ENCODE data around the gene CINP. TPM values are rescaled to one million over a fixed set of nuclear protein-coding genes. Genes with fewer than 3 reads are reported as not detected.

CINP gene
- total and polyA plus RNA-seq, 9 of the 15 experiments (the other 6 are each of a cell fraction or from before 2014, with no cell fraction given), result 36.3 to 63.2 (median 43.7) TPM

DNA sequence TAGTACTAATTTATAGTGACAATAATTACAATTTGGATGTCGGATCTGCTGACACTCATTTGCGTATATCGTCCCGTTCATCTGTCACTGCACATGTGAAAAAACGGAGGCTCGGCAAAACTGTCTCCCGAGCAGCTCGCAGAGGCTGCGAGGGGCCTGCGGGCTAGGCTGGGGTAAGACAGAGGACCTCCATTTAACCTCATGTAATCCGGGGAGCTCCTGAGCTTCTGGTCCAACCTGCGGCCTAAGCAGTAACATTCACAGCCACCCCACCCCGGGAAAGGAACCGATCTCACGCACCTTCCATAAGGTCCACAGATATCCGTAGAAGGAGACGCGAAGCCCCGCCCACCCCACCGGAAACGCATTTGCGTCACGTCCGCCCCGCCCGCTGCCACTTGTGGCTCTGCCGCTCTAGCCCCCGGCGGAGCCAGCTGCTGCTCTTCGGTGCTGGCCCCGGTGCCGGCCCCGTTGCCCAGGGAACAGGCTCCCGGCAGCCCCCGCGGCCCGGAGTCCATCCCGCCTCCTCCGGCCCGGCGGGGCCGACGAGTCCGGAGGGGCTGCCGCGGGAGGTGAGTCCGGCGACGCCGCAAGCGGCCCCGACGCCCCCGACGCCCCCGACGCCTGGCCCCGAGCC, at the start of gene CINP, which contains the start of gene TECPR2 (continued):
- TF ChIP-seq, protein P1, sequence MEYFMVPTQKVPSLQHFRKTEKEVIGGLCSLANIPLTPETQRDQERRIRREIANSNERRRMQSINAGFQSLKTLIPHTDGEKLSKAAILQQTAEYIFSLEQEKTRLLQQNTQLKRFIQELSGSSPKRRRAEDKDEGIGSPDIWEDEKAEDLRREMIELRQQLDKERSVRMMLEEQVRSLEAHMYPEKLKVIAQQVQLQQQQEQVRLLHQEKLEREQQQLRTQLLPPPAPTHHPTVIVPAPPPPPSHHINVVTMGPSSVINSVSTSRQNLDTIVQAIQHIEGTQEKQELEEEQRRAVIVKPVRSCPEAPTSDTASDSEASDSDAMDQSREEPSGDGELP (CRISPR knock-in tag; IDR thresholded peaks at IDR 0.05; ENCODE audit: borderline replicate concordance), result peak; percentile 97
- TF ChIP-seq EZH2 (IDR thresholded peaks at IDR 0.05; ENCODE audit: borderline replicate concordance, low read depth, low read length) (no peak), SNIP1 (IDR thresholded peaks at IDR 0.05; ENCODE audit: low read depth) (0 out of 2 replicates have a peak, but pooled peaks have one; percentile 64), HMG20B (CRISPR knock-in tag; IDR thresholded peaks at IDR 0.05) (no peak), LCOR (CRISPR knock-in tag; IDR thresholded peaks at IDR 0.05) (no peak), POLR2G (IDR thresholded peaks at IDR 0.05; ENCODE audit: low read depth, low read length) (peak; percentile 79), NELFE (IDR thresholded peaks at IDR 0.05; ENCODE audit: insufficient read depth, insufficient read length) (no peak), MAFK (IDR thresholded peaks at IDR 0.05; ENCODE audit: low read length) (no peak), PRPF4 (IDR thresholded peaks at IDR 0.05; ENCODE audit: insufficient read depth, low read depth, low read length, poor library complexity, severe bottlenecking) (no peak), POLR2B (IDR thresholded peaks at IDR 0.05; ENCODE audit: low read depth, partially characterized antibody) (peak; percentile 70), PHF20 (IDR thresholded peaks at IDR 0.05; ENCODE audit: partially characterized antibody) (peak; percentile 58), HNRNPL (IDR thresholded peaks at IDR 0.05; ENCODE audit: low read depth, low read length) (no peak), ZNF354B (CRISPR knock-in tag; IDR thresholded peaks at IDR 0.05) (no peak), GABPB1 (CRISPR knock-in tag; IDR thresholded peaks at IDR 0.05) (peak; percentile 86), SUPT5H (IDR thresholded peaks at IDR 0.05) (peak; percentile 60)
- TF ChIP-seq, protein P2, sequence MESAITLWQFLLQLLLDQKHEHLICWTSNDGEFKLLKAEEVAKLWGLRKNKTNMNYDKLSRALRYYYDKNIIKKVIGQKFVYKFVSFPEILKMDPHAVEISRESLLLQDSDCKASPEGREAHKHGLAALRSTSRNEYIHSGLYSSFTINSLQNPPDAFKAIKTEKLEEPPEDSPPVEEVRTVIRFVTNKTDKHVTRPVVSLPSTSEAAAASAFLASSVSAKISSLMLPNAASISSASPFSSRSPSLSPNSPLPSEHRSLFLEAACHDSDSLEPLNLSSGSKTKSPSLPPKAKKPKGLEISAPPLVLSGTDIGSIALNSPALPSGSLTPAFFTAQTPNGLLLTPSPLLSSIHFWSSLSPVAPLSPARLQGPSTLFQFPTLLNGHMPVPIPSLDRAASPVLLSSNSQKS (CRISPR knock-in tag; IDR thresholded peaks at IDR 0.05), result no peak
- TF ChIP-seq, protein P3, sequence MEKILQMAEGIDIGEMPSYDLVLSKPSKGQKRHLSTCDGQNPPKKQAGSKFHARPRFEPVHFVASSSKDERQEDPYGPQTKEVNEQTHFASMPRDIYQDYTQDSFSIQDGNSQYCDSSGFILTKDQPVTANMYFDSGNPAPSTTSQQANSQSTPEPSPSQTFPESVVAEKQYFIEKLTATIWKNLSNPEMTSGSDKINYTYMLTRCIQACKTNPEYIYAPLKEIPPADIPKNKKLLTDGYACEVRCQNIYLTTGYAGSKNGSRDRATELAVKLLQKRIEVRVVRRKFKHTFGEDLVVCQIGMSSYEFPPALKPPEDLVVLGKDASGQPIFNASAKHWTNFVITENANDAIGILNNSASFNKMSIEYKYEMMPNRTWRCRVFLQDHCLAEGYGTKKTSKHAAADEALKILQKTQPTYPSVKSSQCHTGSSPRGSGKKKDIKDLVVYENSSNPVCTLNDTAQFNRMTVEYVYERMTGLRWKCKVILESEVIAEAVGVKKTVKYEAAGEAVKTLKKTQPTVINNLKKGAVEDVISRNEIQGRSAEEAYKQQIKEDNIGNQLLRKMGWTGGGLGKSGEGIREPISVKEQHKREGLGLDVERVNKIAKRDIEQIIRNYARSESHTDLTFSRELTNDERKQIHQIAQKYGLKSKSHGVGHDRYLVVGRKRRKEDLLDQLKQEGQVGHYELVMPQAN (IDR thresholded peaks at IDR 0.05; ENCODE audit: borderline replicate concordance), result peak; percentile 71; the same call in 1 of the 2 replicates
- TF ChIP-seq, protein P4, sequence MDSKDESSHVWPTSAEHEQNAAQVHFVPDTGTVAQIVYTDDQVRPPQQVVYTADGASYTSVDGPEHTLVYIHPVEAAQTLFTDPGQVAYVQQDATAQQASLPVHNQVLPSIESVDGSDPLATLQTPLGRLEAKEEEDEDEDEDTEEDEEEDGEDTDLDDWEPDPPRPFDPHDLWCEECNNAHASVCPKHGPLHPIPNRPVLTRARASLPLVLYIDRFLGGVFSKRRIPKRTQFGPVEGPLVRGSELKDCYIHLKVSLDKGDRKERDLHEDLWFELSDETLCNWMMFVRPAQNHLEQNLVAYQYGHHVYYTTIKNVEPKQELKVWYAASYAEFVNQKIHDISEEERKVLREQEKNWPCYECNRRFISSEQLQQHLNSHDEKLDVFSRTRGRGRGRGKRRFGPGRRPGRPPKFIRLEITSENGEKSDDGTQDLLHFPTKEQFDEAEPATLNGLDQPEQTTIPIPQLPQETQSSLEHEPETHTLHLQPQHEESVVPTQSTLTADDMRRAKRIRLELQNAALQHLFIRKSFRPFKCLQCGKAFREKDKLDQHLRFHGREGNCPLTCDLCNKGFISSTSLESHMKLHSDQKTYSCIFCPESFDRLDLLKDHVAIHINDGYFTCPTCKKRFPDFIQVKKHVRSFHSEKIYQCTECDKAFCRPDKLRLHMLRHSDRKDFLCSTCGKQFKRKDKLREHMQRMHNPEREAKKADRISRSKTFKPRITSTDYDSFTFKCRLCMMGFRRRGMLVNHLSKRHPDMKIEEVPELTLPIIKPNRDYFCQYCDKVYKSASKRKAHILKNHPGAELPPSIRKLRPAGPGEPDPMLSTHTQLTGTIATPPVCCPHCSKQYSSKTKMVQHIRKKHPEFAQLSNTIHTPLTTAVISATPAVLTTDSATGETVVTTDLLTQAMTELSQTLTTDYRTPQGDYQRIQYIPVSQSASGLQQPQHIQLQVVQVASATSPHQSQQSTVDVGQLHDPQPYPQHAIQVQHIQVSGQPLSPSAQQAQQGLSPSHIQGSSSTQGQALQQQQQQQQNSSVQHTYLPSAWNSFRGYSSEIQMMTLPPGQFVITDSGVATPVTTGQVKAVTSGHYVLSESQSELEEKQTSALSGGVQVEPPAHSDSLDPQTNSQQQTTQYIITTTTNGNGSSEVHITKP (IDR thresholded peaks at IDR 0.05; ENCODE audit: partially characterized antibody), result no peak
- TF ChIP-seq, protein P5, sequence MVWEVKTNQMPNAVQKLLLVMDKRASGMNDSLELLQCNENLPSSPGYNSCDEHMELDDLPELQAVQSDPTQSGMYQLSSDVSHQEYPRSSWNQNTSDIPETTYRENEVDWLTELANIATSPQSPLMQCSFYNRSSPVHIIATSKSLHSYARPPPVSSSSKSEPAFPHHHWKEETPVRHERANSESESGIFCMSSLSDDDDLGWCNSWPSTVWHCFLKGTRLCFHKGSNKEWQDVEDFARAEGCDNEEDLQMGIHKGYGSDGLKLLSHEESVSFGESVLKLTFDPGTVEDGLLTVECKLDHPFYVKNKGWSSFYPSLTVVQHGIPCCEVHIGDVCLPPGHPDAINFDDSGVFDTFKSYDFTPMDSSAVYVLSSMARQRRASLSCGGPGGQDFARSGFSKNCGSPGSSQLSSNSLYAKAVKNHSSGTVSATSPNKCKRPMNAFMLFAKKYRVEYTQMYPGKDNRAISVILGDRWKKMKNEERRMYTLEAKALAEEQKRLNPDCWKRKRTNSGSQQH (CRISPR knock-in tag; IDR thresholded peaks at IDR 0.05), result no peak
